Cardiac atrium fibroblast (primary cell): ENCODE results near the gene BCHE. TPM values are rescaled to one million over a fixed set of nuclear protein-coding genes. Genes with fewer than 3 reads are reported as not detected.

Source experiments
- total RNA-seq: library from RNA; depleted of rRNA; stranded (reverse); fragments of >200 nt; gene quantifications from 2 replicates; pipeline ENCODE4 v1.2.3, GENCODE V29; 2015

Gene BCHE
- 2.3 and 2.4 TPM in 2 replicates for total RNA-seq

GRCh38 chr3:165837058-165837525, at the start of gene BCHE:
BCHE (minus strand) TSS chr3:165837423; CDS start chr3:165831033, 6,390 bp downstream.

